K562 (cell line): ENCODE measurements around the gene HOXB3. TPM values are rescaled to one million over a fixed set of nuclear protein-coding genes. Genes with fewer than 3 reads are reported as not detected.

Experiments
- CBX3 ChIP-seq, 2 experiments: IDR thresholded peaks; 1 replicate in 1 of 2; 2 replicates in 1 of 2; pipeline ENCODE4 v1.6.1; 2012; ENCODE audit warnings: inconsistent platforms in 2 of 2, low read length in 2 of 2, borderline replicate concordance in 1 of 2, control low read depth in 1 of 2
- CUX1 ChIP-seq: fragments of 200-800 bp; sonication (Bioruptor generic); IDR thresholded peaks from 2 replicates; pipeline ENCODE4 v1.6.1; 2016; ENCODE audit warnings: missing genetic modification characterization, missing compliant biosample characterization
- DACH1 ChIP-seq: fragments of 450-650 bp; IDR thresholded peaks from 2 replicates; pipeline ENCODE4 v1.6.1; 2018; ENCODE audit not compliant: partially characterized antibody
- DLX4 ChIP-seq: fragments of 250-450 bp; sonication (Bioruptor Pico); IDR thresholded peaks from 2 replicates; pipeline ENCODE4 v1.6.1; 2021; ENCODE audit warnings: mild to moderate bottlenecking
- ETS1 ChIP-seq: conservative IDR thresholded peaks from 2 replicates; pipeline ENCODE4 v1.6.1; 2011; ENCODE audit warnings: low read depth, mild to moderate bottlenecking, low read length; ENCODE audit not compliant: control insufficient read depth
- GTF3C2 ChIP-seq: IDR thresholded peaks from 3 replicates; pipeline ENCODE4 v1.6.1; 2011; ENCODE audit warnings: borderline replicate concordance, mild to moderate bottlenecking, moderate library complexity; ENCODE audit not compliant: insufficient read length; ENCODE audit errors: extremely low read depth
- MIER1 ChIP-seq: fragments of 450-650 bp; IDR thresholded peaks from 2 replicates; pipeline ENCODE4 v1.6.1; 2016; ENCODE audit warnings: antibody characterized with exemption, mild to moderate bottlenecking, low read depth
- RCOR1 ChIP-seq, 2 experiments: IDR thresholded peaks; 2 replicates each; pipeline ENCODE4 v1.6.1; 2012; ENCODE audit warnings: low read depth in 2 of 2, low read length in 2 of 2, borderline replicate concordance in 1 of 2, improper control_type of control experiment in 1 of 2
- SMAD3 ChIP-seq: fragments of 450-650 bp; formaldehyde crosslinking; conservative IDR thresholded peaks from 2 replicates; pipeline ENCODE4 v1.4.0; 2020; ENCODE audit warnings: mild to moderate bottlenecking
- SRF ChIP-seq, 2 experiments: fragments of 250-450, 450-650 bp in 1 of 2; sonication (Bioruptor Pico) in 1 of 2; sonication (generic) in 1 of 2; formaldehyde crosslinking; IDR thresholded peaks; 2 replicates each; pipeline versions ENCODE4 v1.5.0 to v1.5.1; 2020 to 2022; ENCODE audit warnings: mild to moderate bottlenecking in 1 of 2, missing genetic modification reagents in 1 of 2
- TFAP4 ChIP-seq: sonication (generic); formaldehyde crosslinking; IDR thresholded peaks from 2 replicates; pipeline ENCODE4 v1.8.0; 2022; ENCODE audit warnings: missing genetic modification reagents, mild to moderate bottlenecking, moderate library complexity, borderline replicate concordance
- U2AF1 ChIP-seq: fragments of 200-400 bp; formaldehyde crosslinking; optimal IDR thresholded peaks from 2 replicates; pipeline ENCODE3; 2017; ENCODE audit warnings: mild to moderate bottlenecking, low read depth, low read length, moderate library complexity
- ZFP1 ChIP-seq: fragments of 450-650 bp; formaldehyde crosslinking; IDR thresholded peaks from 2 replicates; pipeline ENCODE4 v1.4.0; 2020; ENCODE audit warnings: mild to moderate bottlenecking, mixed read lengths
- ZNF354B ChIP-seq: fragments of 250-450 bp; sonication (Bioruptor Pico); IDR thresholded peaks from 2 replicates; pipeline ENCODE4 v1.4.0; 2020
- polyA plus RNA-seq, 8 experiments: library from polyadenylated mRNA; depleted of rRNA in 4 of 8; stranded (reverse) in 5 of 8; unstranded in 3 of 8; fragments of >200 nt; fragmentation: Nextera tagmentation in 2 of 8; fragmentation: Illumina TruSeq in 1 of 8; extraction: Ambion mirVana in 2 of 8; extraction: Trizol in 1 of 8; gene quantifications; 2 replicates each; pipeline versions ENCODE4 v1.2.1 to v1.2.3, GENCODE V29; 2011 to 2014; ENCODE audit warnings: inconsistent platforms in 1 of 8, missing spikeins in 1 of 8
- total RNA-seq, 7 experiments: library from RNA; depleted of rRNA in 6 of 7; stranded (reverse); fragments of >200 nt in 6 of 7; fragmentation: Illumina TruSeq in 2 of 7; extraction: Trizol in 2 of 7; gene quantifications; 2 replicates each; pipeline versions ENCODE4 v1.2.1 to v1.2.3, GENCODE V29; 2011 to 2021; ENCODE audit warnings: low replicate concordance in 1 of 7

HOXB3 gene
- total and polyA plus RNA-seq, 9 of the 15 experiments (the other 6 are each of a cell fraction or from before 2014, with no cell fraction given), result 2.4 to 41.3 (median 20.2) TPM

- TF ChIP-seq ZFP1 (CRISPR knock-in tag) (no peak), SMAD3 (CRISPR knock-in tag) (no peak), MIER1 (no peak), CBX3 (IDR thresholded peaks at IDR 0.05; ENCODE audit: borderline replicate concordance in 1 of 2, low read length in 2 of 2) (no peak), GTF3C2 (no peak), RCOR1 (IDR thresholded peaks at IDR 0.05; ENCODE audit: borderline replicate concordance in 1 of 2, low read depth in 2 of 2, low read length in 2 of 2) (no peak), DACH1 (no peak), TFAP4 (CRISPR knock-in tag) (peak; percentile 66; the same call in 1 of the 2 replicates), CUX1 (CRISPR knock-in tag) (no peak), DLX4 (CRISPR knock-in tag) (no peak), ZNF354B (no peak), SRF (CRISPR knock-in tag; IDR thresholded peaks at IDR 0.05) (no peak), ETS1 (no peak), U2AF1 (no peak)
These were observed 11.2 kb downstream of the HOXB3 start (continued) for GRCh38 chr17:48578616-48579470.
